Measurements from ENCODE around the gene SAMD4A. TPM values are rescaled to one million over a fixed set of nuclear protein-coding genes. Genes with fewer than 3 reads are reported as not detected.

The SAMD4A gene
- total and polyA plus RNA-seq, 2 donors (not counting 1 experiment from before 2014, with no cell fraction given): 9.3 to 39.8 TPM

GRCh38 chr14:54594537-54594936, 27.6 kb downstream of the SAMD4A start:
- Histone ChIP-seq H3K27me3 (ENCODE audit: control insufficient read depth, insufficient read depth, low read length) (no peaks in the 10 kb centered on the region), H2AFZ (ENCODE audit: low read length) (no peak overlapping the region), H3K9me3 (ENCODE audit: control insufficient read depth, insufficient read depth, low read depth, low read length) (no peaks in the 10 kb centered on the region), H3K4me2 (ENCODE audit: extremely low read depth, insufficient read depth, low read length) (no peak overlapping the region), H3K4me1 (ENCODE audit: control insufficient read depth, extremely low read depth, insufficient read depth, low read length) (peaks cover 26% of the 10 kb centered on the region), H3K36me3 (ENCODE audit: control insufficient read depth, insufficient read depth, low read length) (no peaks in the 10 kb centered on the region), H3K27ac (ENCODE audit: insufficient read depth, low read length) (no peak overlapping the region), H4K20me1 (ENCODE audit: control insufficient read depth, extremely low read depth, insufficient read depth, low read length) (no peaks in the 10 kb centered on the region), H3K9ac (ENCODE audit: insufficient read depth, low read length) (no peak overlapping the region), H3K79me2 (ENCODE audit: control insufficient read depth, insufficient read depth, low read length) (peaks cover 85% of the 10 kb centered on the region), H3K4me3 (replicated peaks in 1 of 4; ENCODE audit: control extremely low read depth in 1 of 4, insufficient read depth in 1 of 4, low read depth in 3 of 4, low read length in 4 of 4) (no peak overlapping the region)
- TF ChIP-seq CTCF (conservative IDR thresholded peaks at IDR 0.05 in 1 of 2, IDR thresholded peaks at IDR 0.05 in 1 of 2; ENCODE audit: low read depth in 1 of 2, low read length in 2 of 2) (no peak), EZH2 (IDR thresholded peaks at IDR 0.05; ENCODE audit: low read length, missing control alignments) (no peak)
- DNase-seq (ENCODE audit: low read depth in 2 of 2): peak in 1 of 2 donors; percentile 61

DNA sequence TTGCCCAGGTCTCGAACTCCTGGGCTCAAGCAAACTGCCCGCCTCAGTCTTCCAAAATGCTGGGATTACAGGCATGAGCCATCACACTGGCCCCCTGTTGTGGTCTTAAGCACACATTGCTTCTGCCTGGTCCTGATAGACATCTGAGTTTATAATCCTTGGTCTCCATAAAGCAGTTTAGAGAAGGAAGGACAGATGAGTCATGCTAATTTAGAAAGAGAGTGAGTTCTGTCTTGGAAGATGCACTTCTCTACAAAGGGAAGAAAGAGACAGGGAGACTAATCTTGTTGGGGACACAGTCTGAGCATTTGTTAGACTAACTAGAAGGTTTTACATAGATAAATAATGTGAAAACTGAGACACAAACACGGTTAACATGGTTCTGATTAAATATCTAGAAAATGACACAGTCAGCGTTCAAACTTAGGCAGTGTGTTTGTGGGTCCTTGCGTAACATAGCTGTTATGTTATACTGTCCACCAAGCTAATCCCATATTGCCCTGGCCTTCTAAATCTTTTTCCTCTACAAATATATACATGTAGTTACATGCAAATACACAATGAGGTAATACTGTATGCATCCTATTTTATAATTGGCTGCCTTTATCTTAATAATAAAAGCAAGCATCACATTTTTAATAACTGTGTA, 31.0 kb downstream of the SAMD4A start:
- TF ChIP-seq CTCF (conservative IDR thresholded peaks at IDR 0.05 in 1 of 2, IDR thresholded peaks at IDR 0.05 in 1 of 2; ENCODE audit: low read depth in 1 of 2, low read length in 2 of 2): no peak
- TF ChIP-seq EZH2 (IDR thresholded peaks at IDR 0.05; ENCODE audit: low read length, missing control alignments): no peak
- Histone ChIP-seq H3K4me3 (replicated peaks in 1 of 4; ENCODE audit: control extremely low read depth in 1 of 4, insufficient read depth in 1 of 4, low read depth in 3 of 4, low read length in 4 of 4) (no peak overlapping the region), H3K4me1 (ENCODE audit: control insufficient read depth, extremely low read depth, insufficient read depth, low read length) (peaks cover 15% of the 10 kb centered on the region), H3K36me3 (ENCODE audit: control insufficient read depth, insufficient read depth, low read length) (peaks cover 1% of the 10 kb centered on the region), H3K9me3 (ENCODE audit: control insufficient read depth, insufficient read depth, low read depth, low read length) (no peaks in the 10 kb centered on the region), H2AFZ (ENCODE audit: low read length) (no peak overlapping the region), H3K27me3 (ENCODE audit: control insufficient read depth, insufficient read depth, low read length) (no peaks in the 10 kb centered on the region), H4K20me1 (ENCODE audit: control insufficient read depth, extremely low read depth, insufficient read depth, low read length) (no peaks in the 10 kb centered on the region), H3K9ac (ENCODE audit: insufficient read depth, low read length) (no peak overlapping the region), H3K27ac (ENCODE audit: insufficient read depth, low read length) (peak overlapping the region; percentile 0), H3K79me2 (ENCODE audit: control insufficient read depth, insufficient read depth, low read length) (peaks cover 81% of the 10 kb centered on the region), H3K4me2 (ENCODE audit: extremely low read depth, insufficient read depth, low read length) (no peak overlapping the region)
- DNase-seq (ENCODE audit: low read depth in 2 of 2): peak; percentile 52 to 63

DNA sequence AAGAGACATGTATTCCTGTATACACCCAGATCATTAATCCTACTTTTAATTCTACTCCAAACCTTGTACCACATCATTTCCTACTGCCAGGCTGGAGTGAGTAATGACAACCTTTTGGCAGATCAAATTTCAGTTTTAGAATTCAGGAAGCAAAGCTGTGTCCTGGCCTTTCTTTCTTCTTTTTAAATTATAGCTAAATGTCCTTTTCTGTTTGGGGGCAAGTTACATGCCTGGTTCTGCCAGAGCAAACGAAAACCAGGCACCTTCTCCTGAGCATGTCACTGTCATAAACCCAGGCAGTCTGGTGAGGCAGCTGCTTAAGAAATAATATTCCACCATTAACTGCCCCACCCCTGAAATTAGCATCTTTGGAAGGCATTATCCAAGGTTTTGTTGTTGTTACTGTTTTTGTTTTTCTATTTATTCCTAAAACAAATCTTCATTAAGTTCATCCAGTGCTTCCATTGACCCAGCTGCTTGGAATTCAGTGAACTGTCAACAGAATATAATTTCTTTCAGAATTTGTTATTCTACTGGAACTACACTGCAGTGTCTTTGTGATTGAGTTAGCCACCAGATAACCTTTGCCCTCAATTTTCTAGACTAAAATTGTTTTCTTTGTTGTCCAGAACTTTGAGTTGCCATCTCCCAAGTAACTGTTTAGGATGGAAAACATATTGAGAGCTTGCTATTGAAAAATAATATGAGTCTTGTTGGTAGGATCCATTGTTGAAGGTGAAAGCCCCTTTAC, 33.2 kb downstream of the SAMD4A start:
- Histone ChIP-seq H3K4me3 (replicated peaks in 1 of 4; ENCODE audit: control extremely low read depth in 1 of 4, insufficient read depth in 1 of 4, low read depth in 3 of 4, low read length in 4 of 4) (no peak overlapping the region), H3K36me3 (ENCODE audit: control insufficient read depth, insufficient read depth, low read length) (peaks cover 2% of the 10 kb centered on the region), H3K27me3 (ENCODE audit: control insufficient read depth, insufficient read depth, low read length) (no peaks in the 10 kb centered on the region), H3K4me1 (ENCODE audit: control insufficient read depth, extremely low read depth, insufficient read depth, low read length) (peaks cover 9% of the 10 kb centered on the region), H3K4me2 (ENCODE audit: extremely low read depth, insufficient read depth, low read length) (no peak overlapping the region), H4K20me1 (ENCODE audit: control insufficient read depth, extremely low read depth, insufficient read depth, low read length) (no peaks in the 10 kb centered on the region), H3K79me2 (ENCODE audit: control insufficient read depth, insufficient read depth, low read length) (peaks cover 77% of the 10 kb centered on the region), H3K9me3 (ENCODE audit: control insufficient read depth, insufficient read depth, low read depth, low read length) (no peaks in the 10 kb centered on the region), H3K27ac (ENCODE audit: insufficient read depth, low read length) (no peak overlapping the region), H3K9ac (ENCODE audit: insufficient read depth, low read length) (no peak overlapping the region), H2AFZ (ENCODE audit: low read length) (no peak overlapping the region)
- peak in 1 of 2 donors; percentile 55 for DNase-seq (ENCODE audit: low read depth in 2 of 2)
- TF ChIP-seq CTCF (conservative IDR thresholded peaks at IDR 0.05 in 1 of 2, IDR thresholded peaks at IDR 0.05 in 1 of 2; ENCODE audit: low read depth in 1 of 2, low read length in 2 of 2): no peak
- no peak for TF ChIP-seq EZH2 (IDR thresholded peaks at IDR 0.05; ENCODE audit: low read length, missing control alignments)

All from fibroblast of lung (primary cell).